Astrocyte of the cerebellum (primary cell): ENCODE data around the gene TMOD1.
A peak's percentile ranks its signal among the peaks of the same experiment; 100 is the strongest.

ENCODE experiments used
- DNase-seq: peaks from one replicate; pipeline ENCODE4 v3.0.0-alpha.2; 2011; ENCODE audit warnings: low read depth
- H3K4me3 ChIP-seq: 2 replicates; pipeline ENCODE4 v1.5.1; 2011; ENCODE audit warnings: mild to moderate bottlenecking, low read depth, low read length, moderate library complexity
- in situ Hi-C: cut with HindIII; loops from 2 replicates; pipeline ENCODE4 v1.10.0; 2017; ENCODE audit warnings: low sequenced_read_pairs
- TF ChIP-seq, protein P1 (sequence below): IDR thresholded peaks from 2 replicates; pipeline ENCODE4 v1.5.1; 2012; ENCODE audit warnings: low read length, low read depth, moderate library complexity, mild to moderate bottlenecking; ENCODE audit errors: missing control alignments

Gene TMOD1

DNA sequence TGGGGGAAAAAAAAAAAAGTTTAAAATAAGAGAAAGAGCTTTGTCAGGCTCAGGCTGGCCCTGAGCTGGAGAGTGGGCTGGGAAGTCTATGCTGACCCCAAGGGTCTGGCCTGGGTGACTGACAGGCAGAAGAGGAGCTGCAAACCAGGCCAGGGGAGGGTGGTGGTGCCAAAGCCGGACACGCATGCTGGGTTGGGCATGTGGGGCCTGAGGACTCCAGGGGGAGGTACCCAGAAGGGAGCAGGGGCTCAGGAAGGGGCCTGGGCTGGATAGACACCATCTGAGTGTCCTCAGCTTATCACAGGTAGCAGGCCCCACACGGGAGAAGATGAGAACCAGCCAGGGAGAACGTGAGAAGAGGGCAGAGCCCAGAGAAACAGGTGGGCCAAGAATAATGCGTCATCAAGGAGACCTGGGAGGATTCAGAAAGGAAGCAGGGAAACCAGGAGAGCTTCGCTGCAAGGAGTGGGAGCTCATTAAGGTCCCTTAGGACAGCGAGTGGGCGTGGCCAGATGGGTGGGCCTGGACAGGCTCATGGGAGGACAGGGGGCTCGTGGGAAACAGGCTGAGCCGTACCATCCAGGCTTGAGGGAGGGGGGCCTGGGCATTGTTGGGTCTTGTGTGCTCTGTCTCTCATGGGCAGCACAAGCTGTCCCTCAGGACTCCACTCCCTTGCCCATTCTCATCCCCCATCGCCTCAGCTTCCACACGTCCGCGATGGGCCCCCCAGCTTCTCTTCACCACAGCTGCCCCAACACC is 16.0 kb downstream of the TMOD1 start:
- TF ChIP-seq, protein P1, sequence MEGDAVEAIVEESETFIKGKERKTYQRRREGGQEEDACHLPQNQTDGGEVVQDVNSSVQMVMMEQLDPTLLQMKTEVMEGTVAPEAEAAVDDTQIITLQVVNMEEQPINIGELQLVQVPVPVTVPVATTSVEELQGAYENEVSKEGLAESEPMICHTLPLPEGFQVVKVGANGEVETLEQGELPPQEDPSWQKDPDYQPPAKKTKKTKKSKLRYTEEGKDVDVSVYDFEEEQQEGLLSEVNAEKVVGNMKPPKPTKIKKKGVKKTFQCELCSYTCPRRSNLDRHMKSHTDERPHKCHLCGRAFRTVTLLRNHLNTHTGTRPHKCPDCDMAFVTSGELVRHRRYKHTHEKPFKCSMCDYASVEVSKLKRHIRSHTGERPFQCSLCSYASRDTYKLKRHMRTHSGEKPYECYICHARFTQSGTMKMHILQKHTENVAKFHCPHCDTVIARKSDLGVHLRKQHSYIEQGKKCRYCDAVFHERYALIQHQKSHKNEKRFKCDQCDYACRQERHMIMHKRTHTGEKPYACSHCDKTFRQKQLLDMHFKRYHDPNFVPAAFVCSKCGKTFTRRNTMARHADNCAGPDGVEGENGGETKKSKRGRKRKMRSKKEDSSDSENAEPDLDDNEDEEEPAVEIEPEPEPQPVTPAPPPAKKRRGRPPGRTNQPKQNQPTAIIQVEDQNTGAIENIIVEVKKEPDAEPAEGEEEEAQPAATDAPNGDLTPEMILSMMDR = no peak
- no peak overlapping the region for H3K4me3 ChIP-seq
- in situ Hi-C loops = no loop called here
- no peak for DNase-seq

- no peak for DNase-seq
- in situ Hi-C loops = no loop called here
- no peak overlapping the region for H3K4me3 ChIP-seq
- TF ChIP-seq, protein P1 = no peak
These were observed 16.9 kb downstream of the TMOD1 start for GRCh38 chr9:97518166-97518908.

- in situ Hi-C loops = no loop called here
- no peak overlapping the region for H3K4me3 ChIP-seq
- TF ChIP-seq, protein P1 = no peak
- DNase-seq = peak; percentile 4
These were observed 17.4 kb downstream of the TMOD1 start for GRCh38 chr9:97518909-97519307.

DNA sequence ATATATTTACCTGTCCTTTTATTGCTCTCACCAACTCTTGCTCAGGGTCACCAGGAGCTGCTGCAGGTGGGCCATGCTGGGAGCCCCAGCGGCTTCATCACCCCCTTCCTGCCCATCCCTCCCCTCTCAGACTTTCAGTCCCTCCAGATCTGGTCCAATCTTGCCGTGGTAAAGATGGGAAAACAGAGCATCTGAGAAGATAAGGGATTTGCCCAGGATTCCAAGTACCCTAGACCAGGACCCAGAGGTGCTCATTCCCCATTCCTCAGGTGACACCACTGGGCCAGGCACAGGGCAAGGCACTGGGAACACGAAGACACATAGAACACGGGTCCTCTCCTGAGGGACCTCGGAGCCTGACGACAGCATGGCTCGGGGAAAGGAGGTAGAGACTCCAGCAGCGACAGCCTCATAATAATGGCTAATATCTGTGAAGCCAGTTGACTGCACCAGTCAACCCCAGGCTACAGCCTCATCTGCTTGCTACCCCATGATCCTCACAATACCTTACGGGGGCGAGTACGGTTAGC is 18.0 kb downstream of the TMOD1 start:
- in situ Hi-C loops = no loop called here
- TF ChIP-seq, protein P1 = no peak

GRCh38 chr9:97521576-97522333 is 20.3 kb downstream of the TMOD1 start:
- TF ChIP-seq, protein P1 = no peak
- no peak overlapping the region for H3K4me3 ChIP-seq
- in situ Hi-C loops = no loop called here
- no peak for DNase-seq

More for the DNA sequence above, 18.0 kb downstream of the TMOD1 start:
- no peak for DNase-seq
- H3K4me3 ChIP-seq = no peak overlapping the region

- TF ChIP-seq, protein P1 = no peak
- H3K4me3 ChIP-seq = no peak overlapping the region
- no peak for DNase-seq
- in situ Hi-C loops = no loop called here
These were observed 23.0 kb downstream of the TMOD1 start for GRCh38 chr9:97524424-97524823.
